ENCODE data around the gene SMYD5.

Gene SMYD5

DNA sequence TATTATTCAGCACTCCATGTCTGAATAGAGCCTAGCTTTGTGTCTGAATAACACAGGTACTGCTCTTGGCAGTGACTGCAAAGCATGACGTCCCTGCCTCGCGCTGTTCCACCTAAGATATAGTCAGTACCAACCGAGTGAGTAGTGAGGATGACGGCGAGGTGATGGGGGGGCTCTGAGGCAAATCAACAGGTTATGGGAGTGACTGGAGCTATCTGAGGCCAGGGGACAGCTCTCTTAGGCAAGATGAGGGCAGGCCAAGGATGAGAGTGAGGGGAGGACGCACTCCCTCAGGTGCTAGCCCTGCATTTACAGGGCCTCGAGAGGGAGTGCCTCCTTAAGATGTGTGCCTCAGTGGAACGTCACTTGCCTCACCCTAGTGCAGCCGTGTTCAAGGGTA is 39.8 kb upstream of the SMYD5 start:
- peaks cover 0 to 32% (median 26%) of the 10 kb centered on the region in 4 experiments for H3K4me1 ChIP-seq (ENCODE audit: control extremely low read depth in 1 of 4, control insufficient read depth in 4 of 4, insufficient read depth in 4 of 4, low read length in 3 of 4)
- CTCF ChIA-PET, result interaction anchor here (1.1 to 1.4 kb wide), 4 partner anchors 35 to 182 kb away, joined by 3 to 5 read pairs (median 4); no protein-coding TSS in a partner anchor
- H3K36me3 ChIP-seq (ENCODE audit: control insufficient read depth in 4 of 4, insufficient read depth in 4 of 4, low read length in 3 of 4), result no peaks in the 10 kb centered on the region
- no peak overlapping the region for H3K27ac ChIP-seq (ENCODE audit: insufficient read depth in 1 of 2, low read depth in 1 of 2, low read length in 2 of 2, poor library complexity in 1 of 2, severe bottlenecking in 2 of 2)
- no peak for DNase-seq
- no peaks in the 10 kb centered on the region for H3K9me3 ChIP-seq (ENCODE audit: control extremely low read depth in 1 of 5, control insufficient read depth in 4 of 5, insufficient read depth in 2 of 5, low read depth in 1 of 5, low read length in 4 of 5)
- POLR2A ChIA-PET, result no interaction called here
- no peak overlapping the region for H3K4me3 ChIP-seq (ENCODE audit: control insufficient read depth in 1 of 7, extremely low read depth in 1 of 7, insufficient read depth in 4 of 7, low read depth in 2 of 7, low read length in 6 of 7)
- 98% methylated on average over 9 of the region's 10 CpGs for WGBS (ENCODE audit: insufficient coverage)
- H3K27me3 ChIP-seq (replicated peaks in 2 of 5; ENCODE audit: control insufficient read depth in 4 of 5, insufficient read depth in 5 of 5, low read length in 4 of 5), result peaks cover 0 to 27% (median 10%) of the 10 kb centered on the region in 5 experiments

DNA sequence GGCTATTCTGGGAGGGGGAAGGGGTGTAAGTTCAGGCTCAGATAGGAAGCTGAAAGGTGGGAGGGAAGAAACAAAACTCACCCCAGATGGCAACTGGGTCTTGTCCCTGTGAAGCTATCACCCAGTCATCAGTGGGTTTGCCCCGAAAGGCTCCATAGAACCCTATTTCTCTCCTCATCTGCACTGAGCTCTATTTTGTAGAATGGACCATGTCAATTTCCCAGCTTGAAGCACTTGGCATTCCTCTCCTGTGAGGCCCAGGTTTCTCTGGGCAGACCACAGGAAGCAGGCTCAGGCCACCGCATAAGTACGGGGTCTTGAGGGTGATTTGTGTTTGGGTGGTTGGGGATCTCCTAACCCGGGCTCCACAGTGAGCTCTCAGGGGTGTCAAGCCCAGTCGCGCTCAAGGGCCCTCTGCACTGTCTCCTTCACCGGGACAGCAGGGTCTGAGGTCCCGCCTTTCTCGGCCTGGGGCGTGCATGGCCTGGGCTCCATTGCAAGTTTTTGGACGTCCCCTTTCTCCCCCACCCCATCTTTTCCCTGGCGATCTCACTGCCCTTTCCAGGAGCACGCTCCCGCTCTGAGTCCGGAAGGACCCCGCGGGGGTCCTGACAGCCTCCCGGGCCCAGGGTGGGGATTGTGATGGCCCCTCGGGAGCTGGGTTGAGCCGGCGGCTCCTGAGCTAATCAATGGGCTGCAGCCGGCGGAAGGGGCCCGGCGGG is 38.9 kb upstream of the SMYD5 start:
- peak in 1 of 3 donors; percentile 20 for DNase-seq
- Histone ChIP-seq H3K27me3 (replicated peaks in 2 of 5; ENCODE audit: control insufficient read depth in 4 of 5, insufficient read depth in 5 of 5, low read length in 4 of 5) (peaks cover 0 to 32% (median 12%) of the 10 kb centered on the region in 5 experiments), H3K27ac (ENCODE audit: insufficient read depth in 1 of 2, low read depth in 1 of 2, low read length in 2 of 2, poor library complexity in 1 of 2, severe bottlenecking in 2 of 2) (no peak overlapping the region), H3K9me3 (ENCODE audit: control extremely low read depth in 1 of 5, control insufficient read depth in 4 of 5, insufficient read depth in 2 of 5, low read depth in 1 of 5, low read length in 4 of 5) (no peaks in the 10 kb centered on the region), H3K36me3 (ENCODE audit: control insufficient read depth in 4 of 4, insufficient read depth in 4 of 4, low read length in 3 of 4) (no peaks in the 10 kb centered on the region), H3K4me1 (ENCODE audit: control extremely low read depth in 1 of 4, control insufficient read depth in 4 of 4, insufficient read depth in 4 of 4, low read length in 3 of 4) (peaks cover 0 to 32% (median 26%) of the 10 kb centered on the region in 4 experiments), H3K4me3 (ENCODE audit: control insufficient read depth in 1 of 7, extremely low read depth in 1 of 7, insufficient read depth in 4 of 7, low read depth in 2 of 7, low read length in 6 of 7) (peak overlapping the region in 6 of 7 experiments; percentile 9 to 80 (median 48))
- POLR2A ChIA-PET, result no interaction called here
- WGBS (ENCODE audit: insufficient coverage), result 14% methylated on average over 16 of the region's 25 CpGs
- CTCF ChIA-PET, result interaction anchor here (1.1 to 4.7 kb wide), 5 partner anchors 34 to 312 kb away, joined by 3 to 41 read pairs (median 3); no protein-coding TSS in a partner anchor

DNA sequence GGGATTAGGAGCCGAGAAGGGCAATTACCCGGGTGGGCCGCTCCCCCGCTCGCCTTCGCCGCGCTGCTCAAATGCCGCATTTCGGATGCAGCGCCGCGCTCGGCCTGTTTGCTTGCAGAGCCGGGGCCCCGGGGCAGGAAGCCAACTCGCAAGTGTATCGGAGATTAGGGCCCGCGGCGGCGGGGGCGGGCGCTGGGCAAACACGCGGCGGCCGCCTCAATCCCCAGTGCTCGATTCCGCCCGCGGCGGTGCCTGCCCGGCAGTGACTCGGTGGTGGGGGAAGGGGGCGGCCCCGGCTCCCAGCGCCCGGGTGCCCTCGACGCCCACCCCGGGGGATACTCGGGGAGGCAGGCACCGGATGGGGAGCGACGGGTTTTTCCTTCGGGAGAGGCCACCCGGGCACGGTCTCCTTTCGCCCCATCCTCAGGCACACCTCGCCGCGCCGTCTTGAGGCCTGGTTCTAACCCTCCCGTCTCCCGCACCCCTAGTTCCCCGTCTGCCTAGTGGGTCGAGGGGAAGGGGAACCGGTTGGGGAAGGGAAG is 38.3 kb upstream of the SMYD5 start:
- H3K9me3 ChIP-seq (ENCODE audit: control extremely low read depth in 1 of 5, control insufficient read depth in 4 of 5, insufficient read depth in 2 of 5, low read depth in 1 of 5, low read length in 4 of 5), result no peaks in the 10 kb centered on the region
- H3K4me3 ChIP-seq (ENCODE audit: control insufficient read depth in 1 of 7, extremely low read depth in 1 of 7, insufficient read depth in 4 of 7, low read depth in 2 of 7, low read length in 6 of 7), result peak overlapping the region; percentile 9 to 80 (median 43)
- WGBS (ENCODE audit: insufficient coverage), result 0% methylated on average over 49 of the region's 59 CpGs
- POLR2A ChIA-PET, result no interaction called here
- no peaks in the 10 kb centered on the region for H3K36me3 ChIP-seq (ENCODE audit: control insufficient read depth in 4 of 4, insufficient read depth in 4 of 4, low read length in 3 of 4)
- peaks cover 0 to 32% (median 26%) of the 10 kb centered on the region in 4 experiments for H3K4me1 ChIP-seq (ENCODE audit: control extremely low read depth in 1 of 4, control insufficient read depth in 4 of 4, insufficient read depth in 4 of 4, low read length in 3 of 4)
- CTCF ChIA-PET, result interaction anchor here (1.1 to 5.2 kb wide), 12 partner anchors 12 to 313 kb away, joined by 3 to 59 read pairs (median 14); partner anchors contain the start of genes CCT7, PRADC1 and SMYD5
- H3K27ac ChIP-seq (ENCODE audit: insufficient read depth in 1 of 2, low read depth in 1 of 2, low read length in 2 of 2, poor library complexity in 1 of 2, severe bottlenecking in 2 of 2), result no peak overlapping the region
- peak; percentile 80 to 89 (median 85) for DNase-seq
- peaks cover 0 to 37% (median 12%) of the 10 kb centered on the region in 5 experiments for H3K27me3 ChIP-seq (replicated peaks in 2 of 5; ENCODE audit: control insufficient read depth in 4 of 5, insufficient read depth in 5 of 5, low read length in 4 of 5)

DNA sequence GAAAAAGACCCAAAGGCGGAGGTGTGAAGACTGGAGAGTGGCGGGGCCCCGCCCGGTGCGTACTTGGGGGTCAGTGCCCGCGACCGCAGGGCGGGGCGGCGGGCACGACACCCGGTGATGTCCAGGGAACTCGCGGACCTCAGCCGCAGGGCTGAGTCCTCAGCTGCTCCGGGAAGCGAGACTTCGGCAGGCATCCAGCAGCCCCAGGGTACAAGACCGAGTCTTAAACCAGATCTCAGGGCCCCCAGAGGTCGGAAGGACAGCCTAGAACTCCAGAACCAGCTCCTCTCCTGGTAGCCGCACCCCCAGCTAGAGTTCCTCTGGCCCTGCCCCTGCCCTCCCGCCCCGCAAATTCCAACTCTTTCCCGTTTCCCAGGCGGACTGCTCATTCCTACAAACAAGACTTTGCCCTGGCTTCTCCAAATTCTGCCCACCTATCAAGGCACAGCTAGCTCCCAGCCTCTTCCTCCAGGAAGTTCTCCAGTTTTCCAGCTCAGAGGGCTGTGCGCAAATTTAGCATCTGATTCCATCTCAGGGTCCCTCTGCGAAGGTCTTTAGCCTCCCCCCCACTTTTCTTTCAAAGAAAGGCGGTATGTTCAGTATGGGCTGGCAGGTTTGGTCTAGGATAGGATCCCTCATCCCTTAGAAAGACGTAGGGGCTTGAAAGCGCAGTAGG is 37.7 kb upstream of the SMYD5 start:
- H3K9me3 ChIP-seq (ENCODE audit: control extremely low read depth in 1 of 5, control insufficient read depth in 4 of 5, insufficient read depth in 2 of 5, low read depth in 1 of 5, low read length in 4 of 5), result no peaks in the 10 kb centered on the region
- CTCF ChIA-PET, result interaction anchor here (0.8 to 5.2 kb wide), 28 partner anchors 10 to 313 kb away, joined by 3 to 59 read pairs (median 5); partner anchors contain the start of genes CCT7, PRADC1, SFXN5 and SMYD5
- 7% methylated on average over 28 of the region's 31 CpGs for WGBS (ENCODE audit: insufficient coverage)
- H3K4me1 ChIP-seq (ENCODE audit: control extremely low read depth in 1 of 4, control insufficient read depth in 4 of 4, insufficient read depth in 4 of 4, low read length in 3 of 4), result peaks cover 0 to 32% (median 26%) of the 10 kb centered on the region in 4 experiments
- DNase-seq, result peak in 1 of 3 donors; percentile 20
- H3K27me3 ChIP-seq (replicated peaks in 2 of 5; ENCODE audit: control insufficient read depth in 4 of 5, insufficient read depth in 5 of 5, low read length in 4 of 5), result peaks cover 0 to 37% (median 12%) of the 10 kb centered on the region in 5 experiments
- H3K36me3 ChIP-seq (ENCODE audit: control insufficient read depth in 4 of 4, insufficient read depth in 4 of 4, low read length in 3 of 4), result no peaks in the 10 kb centered on the region
- H3K4me3 ChIP-seq (ENCODE audit: control insufficient read depth in 1 of 7, extremely low read depth in 1 of 7, insufficient read depth in 4 of 7, low read depth in 2 of 7, low read length in 6 of 7), result peak overlapping the region in 6 of 7 experiments; percentile 53 to 80 (median 60)
- POLR2A ChIA-PET, result no interaction called here
- H3K27ac ChIP-seq (ENCODE audit: insufficient read depth in 1 of 2, low read depth in 1 of 2, low read length in 2 of 2, poor library complexity in 1 of 2, severe bottlenecking in 2 of 2), result no peak overlapping the region

DNA sequence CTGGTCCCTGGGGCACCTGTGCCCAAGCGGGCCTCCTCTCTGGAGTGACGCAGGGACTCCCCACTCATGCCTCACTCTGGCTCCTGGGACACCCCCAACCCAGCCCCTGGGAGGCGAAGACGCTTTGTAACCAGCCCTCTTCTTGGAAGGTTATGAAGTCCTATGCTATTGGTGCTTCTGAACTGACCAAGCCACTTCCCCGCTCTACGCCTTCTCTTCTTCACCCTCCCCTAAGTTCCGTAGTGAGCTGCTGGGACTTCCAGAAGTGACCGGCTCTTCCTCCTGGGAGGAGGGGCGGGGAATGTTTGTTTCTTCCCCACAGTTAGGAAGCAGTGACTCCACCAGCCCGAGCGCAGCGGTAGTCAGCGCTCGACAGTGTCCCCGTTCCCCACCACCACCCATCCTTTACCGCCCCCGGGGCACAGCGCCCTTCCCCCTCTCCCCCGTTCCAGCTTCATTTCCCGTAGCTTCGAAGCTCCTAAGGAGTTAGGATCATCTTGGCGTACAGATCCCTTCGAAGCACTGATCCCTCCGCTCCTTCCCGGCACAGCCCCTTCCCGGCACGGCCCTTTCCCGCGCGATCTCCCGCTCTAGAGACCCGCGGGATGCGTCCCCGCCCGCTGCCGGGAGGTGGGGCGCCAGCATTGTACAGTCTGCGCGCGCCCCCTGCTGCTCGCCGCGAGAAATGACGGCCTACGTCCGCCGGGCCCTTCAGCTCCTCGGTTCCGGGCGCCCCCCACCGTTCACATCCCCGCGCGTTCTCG is 37.0 kb upstream of the SMYD5 start:
- ChIA-PET CTCF (interaction anchor here (0.8 to 5.2 kb wide), 35 partner anchors 8 to 1666 kb away, joined by 3 to 59 read pairs (median 5); partner anchors contain the start of genes CCT7, PRADC1, SFXN5 and SMYD5), POLR2A (interaction anchor here (0.6 kb wide), 1 partner anchor 36 kb away, joined by 3 read pairs; no protein-coding TSS in a partner anchor)
- Histone ChIP-seq H3K27me3 (replicated peaks in 2 of 5; ENCODE audit: control insufficient read depth in 4 of 5, insufficient read depth in 5 of 5, low read length in 4 of 5) (peaks cover 0 to 37% (median 12%) of the 10 kb centered on the region in 5 experiments), H3K9me3 (ENCODE audit: control extremely low read depth in 1 of 5, control insufficient read depth in 4 of 5, insufficient read depth in 2 of 5, low read depth in 1 of 5, low read length in 4 of 5) (no peaks in the 10 kb centered on the region), H3K4me1 (ENCODE audit: control extremely low read depth in 1 of 4, control insufficient read depth in 4 of 4, insufficient read depth in 4 of 4, low read length in 3 of 4) (peaks cover 0 to 32% (median 26%) of the 10 kb centered on the region in 4 experiments), H3K4me3 (ENCODE audit: control insufficient read depth in 1 of 7, extremely low read depth in 1 of 7, insufficient read depth in 4 of 7, low read depth in 2 of 7, low read length in 6 of 7) (peak overlapping the region; percentile 27 to 80 (median 59)), H3K36me3 (ENCODE audit: control insufficient read depth in 4 of 4, insufficient read depth in 4 of 4, low read length in 3 of 4) (no peaks in the 10 kb centered on the region), H3K27ac (ENCODE audit: insufficient read depth in 1 of 2, low read depth in 1 of 2, low read length in 2 of 2, poor library complexity in 1 of 2, severe bottlenecking in 2 of 2) (no peak overlapping the region)
- under 1% methylated on average over 43 of the region's 56 CpGs for WGBS (ENCODE audit: insufficient coverage)
- peak; percentile 82 to 87 (median 85) for DNase-seq

DNA sequence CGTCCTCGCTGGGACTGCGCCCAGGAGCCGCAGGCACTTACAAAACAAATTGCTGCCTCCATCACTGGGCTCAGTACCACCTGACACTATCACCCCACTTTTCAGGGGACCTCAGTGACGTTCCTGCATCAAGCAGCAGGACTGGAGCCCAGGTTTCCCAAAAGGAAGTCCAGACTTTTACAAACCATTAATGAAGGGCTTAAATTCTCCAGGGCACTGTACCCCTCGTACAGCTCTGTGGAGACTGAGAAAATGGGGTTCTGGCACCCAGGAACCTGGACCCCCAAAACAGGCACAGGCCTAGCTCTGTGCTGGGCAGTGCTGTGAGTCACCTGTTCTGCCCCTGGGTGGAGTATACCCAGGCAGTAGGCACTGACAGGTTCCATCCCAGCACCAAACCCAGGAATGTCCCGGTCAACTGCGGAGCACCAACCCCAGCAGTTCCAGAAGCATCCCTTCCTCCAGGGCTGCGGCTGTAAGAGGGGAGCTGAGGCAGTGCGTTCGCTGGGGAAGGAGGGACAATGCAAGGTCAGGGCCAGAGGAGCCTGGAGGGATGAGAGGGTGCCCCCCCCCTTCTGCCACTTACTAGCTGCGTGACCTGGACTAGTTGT is 36.3 kb upstream of the SMYD5 start:
- CTCF ChIA-PET, result interaction anchor here (0.8 to 5.2 kb wide), 30 partner anchors 8 to 1666 kb away, joined by 3 to 59 read pairs (median 5); partner anchors contain the start of genes CCT7, PRADC1, SFXN5 and SMYD5
- Histone ChIP-seq H3K9me3 (ENCODE audit: control extremely low read depth in 1 of 5, control insufficient read depth in 4 of 5, insufficient read depth in 2 of 5, low read depth in 1 of 5, low read length in 4 of 5) (no peaks in the 10 kb centered on the region), H3K36me3 (ENCODE audit: control insufficient read depth in 4 of 4, insufficient read depth in 4 of 4, low read length in 3 of 4) (no peaks in the 10 kb centered on the region), H3K27ac (ENCODE audit: insufficient read depth in 1 of 2, low read depth in 1 of 2, low read length in 2 of 2, poor library complexity in 1 of 2, severe bottlenecking in 2 of 2) (no peak overlapping the region), H3K4me1 (ENCODE audit: control extremely low read depth in 1 of 4, control insufficient read depth in 4 of 4, insufficient read depth in 4 of 4, low read length in 3 of 4) (peaks cover 0 to 32% (median 26%) of the 10 kb centered on the region in 4 experiments), H3K27me3 (replicated peaks in 2 of 5; ENCODE audit: control insufficient read depth in 4 of 5, insufficient read depth in 5 of 5, low read length in 4 of 5) (peaks cover 0 to 37% (median 12%) of the 10 kb centered on the region in 5 experiments), H3K4me3 (ENCODE audit: control insufficient read depth in 1 of 7, extremely low read depth in 1 of 7, insufficient read depth in 4 of 7, low read depth in 2 of 7, low read length in 6 of 7) (peak overlapping the region in 3 of 7 experiments; percentile 20 to 80 (median 67))
- 26% methylated on average over 7 of the region's 12 CpGs for WGBS (ENCODE audit: insufficient coverage)
- DNase-seq, result peak in 1 of 3 donors; percentile 8
- POLR2A ChIA-PET, result interaction anchor here (0.6 kb wide), 1 partner anchor 36 kb away, joined by 3 read pairs; no protein-coding TSS in a partner anchor
